Cardiac fibroblast (primary cell): Measurements from ENCODE around the gene ARHGEF1.

ENCODE experiments used
- DNase-seq, 2 donors: peaks; one replicate each; pipeline versions ENCODE4 v3.0.0 to v3.0.0-alpha.2; 2010; ENCODE audit warnings: low read depth in 2 of 2
- H3K4me3 ChIP-seq, 2 donors: replicated peaks in 1 of 2; 1 replicate in 1 of 2; 2 replicates in 1 of 2; pipeline ENCODE4 v1.5.1; 2011; ENCODE audit warnings: low read depth in 2 of 2, low read length in 2 of 2, mild to moderate bottlenecking in 2 of 2, moderate library complexity in 1 of 2
- CTCF ChIP-seq: IDR thresholded peaks from one replicate; pipeline ENCODE4 v1.5.1; 2011; ENCODE audit warnings: low read depth, mild to moderate bottlenecking, low read length, inconsistent platforms

ARHGEF1 gene

GRCh38 chr19:41928754-41929535 is 46.0 kb downstream of the ARHGEF1 start:
- H3K4me3 ChIP-seq: peak overlapping the region; percentile 9 to 28
- DNase-seq: no peak
- TF ChIP-seq CTCF: no peak

- H3K4me3 ChIP-seq: no peak overlapping the region
- DNase-seq: no peak
- no peak for TF ChIP-seq CTCF
Observed at GRCh38 chr19:41929536-41930071, 46.6 kb downstream of the ARHGEF1 start.

GRCh38 chr19:41930322-41930722 is 47.3 kb downstream of the ARHGEF1 start:
- no peak for TF ChIP-seq CTCF
- DNase-seq: no peak
- no peak overlapping the region for H3K4me3 ChIP-seq

- DNase-seq: peak in 1 of 2 donors; percentile 31
- TF ChIP-seq CTCF: peak; percentile 46
- H3K4me3 ChIP-seq: no peak overlapping the region
Observed at GRCh38 chr19:41930926-41931592, 48.1 kb downstream of the ARHGEF1 start.

GRCh38 chr19:41932259-41932719 is 49.3 kb downstream of the ARHGEF1 start:
- H3K4me3 ChIP-seq: no peak overlapping the region
- TF ChIP-seq CTCF: no peak
- DNase-seq: no peak

GRCh38 chr19:41932720-41933332 is 49.8 kb downstream of the ARHGEF1 start:
- TF ChIP-seq CTCF: no peak
- DNase-seq: peak in 1 of 2 donors; percentile 21
- no peak overlapping the region for H3K4me3 ChIP-seq
